ENCODE data around the gene CNTN1. TPM values are rescaled to one million over a fixed set of nuclear protein-coding genes. Genes with fewer than 3 reads are reported as not detected.

The CNTN1 gene
- total RNA-seq, 5 donors from 2014 or later (not counting 1 experiment from before 2014, with no cell fraction given), result not detected

DNA sequence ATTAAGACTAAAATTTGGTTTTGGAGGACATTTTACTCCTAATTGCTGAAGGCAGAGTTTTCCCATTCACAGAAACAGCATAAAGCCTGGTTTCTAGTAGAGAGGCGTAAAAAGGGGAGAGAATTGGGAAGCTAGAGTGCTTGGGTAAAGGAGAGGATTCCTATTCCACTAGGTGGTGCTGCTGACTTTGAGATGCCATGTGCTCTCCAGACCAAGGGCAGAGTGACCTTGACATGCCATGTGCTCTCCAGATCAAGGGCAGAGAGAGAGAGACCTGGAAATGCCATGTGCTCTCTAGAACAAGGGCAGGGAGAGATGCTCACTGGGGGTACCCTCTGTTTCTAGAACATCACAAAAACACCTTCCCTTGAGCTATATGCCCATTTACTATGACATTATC, 319.7 kb downstream of the CNTN1 start:
- no peak overlapping the region for H3K4me3 Mint-ChIP-seq
- ATAC-seq (replicated peaks in 1 of 4) (no peak), DNase-seq (no peak)
- no peaks in the 10 kb centered on the region for H3K27me3 ChIP-seq (replicated peaks in 1 of 2; ENCODE audit: control insufficient read depth in 2 of 2, extremely low read depth in 1 of 2, insufficient read depth in 2 of 2, low read length in 1 of 2)
- no CpG with 5 or more reads among the region's 1 CpG for WGBS (ENCODE audit: insufficient coverage)
- H3K36me3 ChIP-seq (ENCODE audit: control insufficient read depth in 2 of 2, extremely low read depth in 1 of 2, insufficient read depth in 1 of 2, low read length in 1 of 2), result no peaks in the 10 kb centered on the region
- H3K36me3 Mint-ChIP-seq, result no peaks in the 10 kb centered on the region
- no peaks in the 10 kb centered on the region for H3K4me1 ChIP-seq (ENCODE audit: control insufficient read depth in 1 of 2, extremely low read depth in 1 of 2, insufficient read depth in 2 of 2, low read length in 2 of 2)
- H3K4me1 Mint-ChIP-seq, result no peaks in the 10 kb centered on the region
- H3K4me3 ChIP-seq (ENCODE audit: control insufficient read depth in 1 of 2, extremely low read depth in 1 of 2, low read length in 1 of 2), result no peak overlapping the region
- no peak overlapping the region for H3K27ac Mint-ChIP-seq
- ChIA-PET POLR2A (no interaction called here), CTCF (interaction anchor here in 1 of 2 donors (0.6 kb wide), 1 partner anchor 134 kb away, joined by 3 read pairs; no protein-coding TSS in a partner anchor)
- H3K9me3 Mint-ChIP-seq, result peaks cover 18 to 28% (median 22%) of the 10 kb centered on the region in 3 donors
- no peak overlapping the region for H3K27ac ChIP-seq (ENCODE audit: low read length)
- H3K9me3 ChIP-seq, result no peaks in the 10 kb centered on the region
- H3K27me3 Mint-ChIP-seq, result no peaks in the 10 kb centered on the region

GRCh38 chr12:41013881-41014642, 321.8 kb downstream of the CNTN1 start:
- H3K4me1 ChIP-seq (ENCODE audit: control insufficient read depth in 1 of 2, extremely low read depth in 1 of 2, insufficient read depth in 2 of 2, low read length in 2 of 2), result no peaks in the 10 kb centered on the region
- H3K27me3 ChIP-seq (replicated peaks in 1 of 2; ENCODE audit: control insufficient read depth in 2 of 2, extremely low read depth in 1 of 2, insufficient read depth in 2 of 2, low read length in 1 of 2), result no peaks in the 10 kb centered on the region
- H3K4me3 Mint-ChIP-seq, result no peak overlapping the region
- ChIA-PET CTCF (no interaction called here), POLR2A (no interaction called here)
- no peaks in the 10 kb centered on the region for H3K36me3 ChIP-seq (ENCODE audit: control insufficient read depth in 2 of 2, extremely low read depth in 1 of 2, insufficient read depth in 1 of 2, low read length in 1 of 2)
- DNase-seq (no peak), ATAC-seq (replicated peaks in 1 of 4) (no peak)
- H3K9me3 Mint-ChIP-seq, result peaks cover 14% of the 10 kb centered on the region in 3 donors
- H3K4me3 ChIP-seq (ENCODE audit: control insufficient read depth in 1 of 2, extremely low read depth in 1 of 2, low read length in 1 of 2), result no peak overlapping the region
- no peak overlapping the region for H3K27ac Mint-ChIP-seq
- WGBS (ENCODE audit: insufficient coverage), result no CpG with 5 or more reads among the region's 1 CpG
- H3K4me1 Mint-ChIP-seq, result no peaks in the 10 kb centered on the region
- H3K36me3 Mint-ChIP-seq, result no peaks in the 10 kb centered on the region
- H3K9me3 ChIP-seq, result no peaks in the 10 kb centered on the region
- no peak overlapping the region for H3K27ac ChIP-seq (ENCODE audit: low read length)
- no peaks in the 10 kb centered on the region for H3K27me3 Mint-ChIP-seq

GRCh38 chr12:41014643-41015020, 322.4 kb downstream of the CNTN1 start:
- H3K27ac ChIP-seq (ENCODE audit: low read length), result no peak overlapping the region
- POLR2A ChIA-PET, result no interaction called here
- no peaks in the 10 kb centered on the region for H3K4me1 Mint-ChIP-seq
- no peaks in the 10 kb centered on the region for H3K27me3 Mint-ChIP-seq
- no peak overlapping the region for H3K4me3 Mint-ChIP-seq
- no peaks in the 10 kb centered on the region for H3K9me3 ChIP-seq
- H3K4me3 ChIP-seq (ENCODE audit: control insufficient read depth in 1 of 2, extremely low read depth in 1 of 2, low read length in 1 of 2), result no peak overlapping the region
- no peaks in the 10 kb centered on the region for H3K36me3 Mint-ChIP-seq
- DNase-seq (no peak), ATAC-seq (replicated peaks in 1 of 4) (no peak)
- no peak overlapping the region for H3K27ac Mint-ChIP-seq
- H3K36me3 ChIP-seq (ENCODE audit: control insufficient read depth in 2 of 2, extremely low read depth in 1 of 2, insufficient read depth in 1 of 2, low read length in 1 of 2), result no peaks in the 10 kb centered on the region
- H3K4me1 ChIP-seq (ENCODE audit: control insufficient read depth in 1 of 2, extremely low read depth in 1 of 2, insufficient read depth in 2 of 2, low read length in 2 of 2), result no peaks in the 10 kb centered on the region
- no CpG with 5 or more reads among the region's 1 CpG for WGBS (ENCODE audit: insufficient coverage)
- H3K27me3 ChIP-seq (replicated peaks in 1 of 2; ENCODE audit: control insufficient read depth in 2 of 2, extremely low read depth in 1 of 2, insufficient read depth in 2 of 2, low read length in 1 of 2), result no peaks in the 10 kb centered on the region
- CTCF ChIA-PET, result no interaction called here
- H3K9me3 Mint-ChIP-seq, result peaks cover 14% of the 10 kb centered on the region in 3 donors

DNA sequence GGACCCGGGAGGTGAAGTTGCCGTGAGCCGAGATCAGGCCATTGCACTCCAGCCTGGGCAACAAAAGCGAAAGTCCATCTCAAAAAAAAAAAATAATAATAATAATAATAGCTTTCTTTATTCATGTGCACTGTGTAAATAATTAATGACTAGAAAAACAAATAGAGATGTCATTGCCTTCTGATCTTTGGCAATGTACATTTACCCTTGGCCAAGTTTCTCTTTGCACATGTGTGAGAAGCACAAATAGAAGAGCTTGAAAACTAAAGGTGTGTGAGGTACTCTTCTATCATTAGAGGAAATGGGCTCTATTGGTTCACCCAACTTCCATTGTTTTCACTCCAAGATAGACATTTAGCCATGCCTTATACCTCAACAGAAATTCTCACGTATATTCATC, 325.8 kb downstream of the CNTN1 start:
- no peaks in the 10 kb centered on the region for H3K9me3 ChIP-seq
- H3K4me1 ChIP-seq (ENCODE audit: control insufficient read depth in 1 of 2, extremely low read depth in 1 of 2, insufficient read depth in 2 of 2, low read length in 2 of 2), result no peaks in the 10 kb centered on the region
- H3K4me3 ChIP-seq (ENCODE audit: control insufficient read depth in 1 of 2, extremely low read depth in 1 of 2, low read length in 1 of 2), result no peak overlapping the region
- H3K27me3 ChIP-seq (replicated peaks in 1 of 2; ENCODE audit: control insufficient read depth in 2 of 2, extremely low read depth in 1 of 2, insufficient read depth in 2 of 2, low read length in 1 of 2), result no peaks in the 10 kb centered on the region
- Mint-ChIP-seq H3K4me3 (no peak overlapping the region), H3K36me3 (no peaks in the 10 kb centered on the region), H3K9me3 (peaks cover 0 to 4% (median 3%) of the 10 kb centered on the region in 3 donors), H3K4me1 (no peaks in the 10 kb centered on the region), H3K27ac (no peak overlapping the region), H3K27me3 (no peaks in the 10 kb centered on the region)
- H3K27ac ChIP-seq (ENCODE audit: low read length), result no peak overlapping the region
- no peak for ATAC-seq (replicated peaks in 1 of 4)
- no peak for DNase-seq
- CTCF ChIA-PET, result no interaction called here
- POLR2A ChIA-PET, result no interaction called here
- no peaks in the 10 kb centered on the region for H3K36me3 ChIP-seq (ENCODE audit: control insufficient read depth in 2 of 2, extremely low read depth in 1 of 2, insufficient read depth in 1 of 2, low read length in 1 of 2)
- no CpG with 5 or more reads among the region's 5 CpGs for WGBS (ENCODE audit: insufficient coverage)

GRCh38 chr12:41019461-41019860, 327.2 kb downstream of the CNTN1 start:
- Mint-ChIP-seq H3K27ac (no peak overlapping the region), H3K4me3 (no peak overlapping the region), H3K4me1 (no peaks in the 10 kb centered on the region), H3K36me3 (no peaks in the 10 kb centered on the region), H3K9me3 (peaks cover 0 to 3% (median 0%) of the 10 kb centered on the region in 3 donors), H3K27me3 (no peaks in the 10 kb centered on the region)
- ATAC-seq (replicated peaks in 1 of 4), result no peak
- no peak overlapping the region for H3K27ac ChIP-seq (ENCODE audit: low read length)
- CTCF ChIA-PET, result no interaction called here
- no peaks in the 10 kb centered on the region for H3K27me3 ChIP-seq (replicated peaks in 1 of 2; ENCODE audit: control insufficient read depth in 2 of 2, extremely low read depth in 1 of 2, insufficient read depth in 2 of 2, low read length in 1 of 2)
- H3K9me3 ChIP-seq, result no peaks in the 10 kb centered on the region
- POLR2A ChIA-PET, result interaction anchor here in 1 of 2 donors (1.1 kb wide), 1 partner anchor 27 kb away, joined by 3 read pairs; no protein-coding TSS in a partner anchor
- no peaks in the 10 kb centered on the region for H3K36me3 ChIP-seq (ENCODE audit: control insufficient read depth in 2 of 2, extremely low read depth in 1 of 2, insufficient read depth in 1 of 2, low read length in 1 of 2)
- H3K4me3 ChIP-seq (ENCODE audit: control insufficient read depth in 1 of 2, extremely low read depth in 1 of 2, low read length in 1 of 2), result no peak overlapping the region
- H3K4me1 ChIP-seq (ENCODE audit: control insufficient read depth in 1 of 2, extremely low read depth in 1 of 2, insufficient read depth in 2 of 2, low read length in 2 of 2), result no peaks in the 10 kb centered on the region
- DNase-seq, result no peak

DNA sequence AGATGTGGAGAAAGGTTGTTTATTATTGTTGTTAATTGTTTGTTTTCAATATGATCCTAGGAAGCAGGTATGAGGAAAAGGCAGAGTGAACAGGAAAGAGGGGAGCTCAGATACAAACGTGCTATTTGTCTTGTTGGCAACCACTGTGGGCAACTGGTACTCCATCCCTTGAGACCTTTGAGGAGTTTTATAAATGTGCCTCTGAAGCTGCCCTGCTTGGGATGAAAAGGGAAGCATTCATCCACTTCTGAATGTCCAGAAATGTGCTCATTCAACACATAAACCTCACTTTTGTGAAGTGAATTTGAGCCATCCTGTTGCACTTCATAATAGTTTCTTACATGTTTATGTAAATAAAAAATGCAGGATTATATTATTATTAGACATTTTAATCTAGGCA, 331.6 kb downstream of the CNTN1 start:
- Mint-ChIP-seq H3K4me3 (no peak overlapping the region), H3K36me3 (no peaks in the 10 kb centered on the region), H3K4me1 (no peaks in the 10 kb centered on the region), H3K9me3 (peaks cover 0 to 9% (median 0%) of the 10 kb centered on the region in 3 donors), H3K27ac (no peak overlapping the region), H3K27me3 (no peaks in the 10 kb centered on the region)
- ChIA-PET POLR2A (no interaction called here), CTCF (no interaction called here)
- Histone ChIP-seq H3K4me3 (ENCODE audit: control insufficient read depth in 1 of 2, extremely low read depth in 1 of 2, low read length in 1 of 2) (no peak overlapping the region), H3K36me3 (ENCODE audit: control insufficient read depth in 2 of 2, extremely low read depth in 1 of 2, insufficient read depth in 1 of 2, low read length in 1 of 2) (no peaks in the 10 kb centered on the region), H3K4me1 (ENCODE audit: control insufficient read depth in 1 of 2, extremely low read depth in 1 of 2, insufficient read depth in 2 of 2, low read length in 2 of 2) (no peaks in the 10 kb centered on the region), H3K27me3 (replicated peaks in 1 of 2; ENCODE audit: control insufficient read depth in 2 of 2, extremely low read depth in 1 of 2, insufficient read depth in 2 of 2, low read length in 1 of 2) (no peaks in the 10 kb centered on the region), H3K27ac (ENCODE audit: low read length) (no peak overlapping the region), H3K9me3 (no peaks in the 10 kb centered on the region)
- DNase-seq (no peak), ATAC-seq (replicated peaks in 1 of 4) (no peak)
- no CpG with 5 or more reads among the region's 1 CpG for WGBS (ENCODE audit: insufficient coverage)

DNA sequence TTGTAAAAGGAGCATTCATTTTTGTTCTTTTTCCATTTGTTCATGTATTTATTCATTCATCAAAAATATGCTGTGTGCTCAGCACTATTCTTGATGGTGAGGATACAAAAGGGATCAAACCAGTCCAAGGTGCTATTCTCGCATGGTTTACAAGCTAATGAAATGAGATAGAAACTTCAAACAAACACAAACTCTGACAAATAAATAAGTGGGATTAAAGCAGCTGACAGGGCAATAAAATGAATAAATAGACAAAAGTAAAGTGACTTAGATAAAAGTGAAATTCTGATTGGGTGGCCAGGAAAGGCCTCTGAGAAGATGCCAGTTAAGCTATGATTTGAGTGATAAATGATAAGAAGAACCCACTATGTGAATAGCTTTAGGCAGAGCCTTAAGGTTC, 333.9 kb downstream of the CNTN1 start:
- CTCF ChIA-PET, result no interaction called here
- H3K27me3 Mint-ChIP-seq, result no peaks in the 10 kb centered on the region

More for the DNA sequence above, 333.9 kb downstream of the CNTN1 start:
- Histone ChIP-seq H3K4me3 (ENCODE audit: control insufficient read depth in 1 of 2, extremely low read depth in 1 of 2, low read length in 1 of 2) (no peak overlapping the region), H3K9me3 (no peaks in the 10 kb centered on the region), H3K27ac (ENCODE audit: low read length) (no peak overlapping the region), H3K4me1 (ENCODE audit: control insufficient read depth in 1 of 2, extremely low read depth in 1 of 2, insufficient read depth in 2 of 2, low read length in 2 of 2) (no peaks in the 10 kb centered on the region), H3K36me3 (ENCODE audit: control insufficient read depth in 2 of 2, extremely low read depth in 1 of 2, insufficient read depth in 1 of 2, low read length in 1 of 2) (no peaks in the 10 kb centered on the region), H3K27me3 (replicated peaks in 1 of 2; ENCODE audit: control insufficient read depth in 2 of 2, extremely low read depth in 1 of 2, insufficient read depth in 2 of 2, low read length in 1 of 2) (no peaks in the 10 kb centered on the region)
- no peak overlapping the region for H3K4me3 Mint-ChIP-seq
- no peaks in the 10 kb centered on the region for H3K4me1 Mint-ChIP-seq
- H3K9me3 Mint-ChIP-seq, result peaks cover 0 to 9% (median 0%) of the 10 kb centered on the region in 3 donors
- H3K36me3 Mint-ChIP-seq, result no peaks in the 10 kb centered on the region
- WGBS (ENCODE audit: insufficient coverage), result no CpG with 5 or more reads among the region's 1 CpG
- ATAC-seq (replicated peaks in 1 of 4) (no peak), DNase-seq (no peak)
- POLR2A ChIA-PET, result no interaction called here
- no peak overlapping the region for H3K27ac Mint-ChIP-seq

Measured in T-cell (primary cell).